Fibroblast of mammary gland (primary cell): ENCODE measurements around the gene CDIPT.

Experiments used
- DNase-seq: peaks from one replicate; pipeline ENCODE4 v3.0.0-alpha.2; 2010; ENCODE audit warnings: low read depth
- H3K4me3 ChIP-seq: 2 replicates; pipeline ENCODE4 v1.5.1; 2011; ENCODE audit warnings: low read depth, mild to moderate bottlenecking, low read length, moderate library complexity; ENCODE audit not compliant: control insufficient read depth
- CTCF ChIP-seq: conservative IDR thresholded peaks from 2 replicates; pipeline ENCODE4 v1.5.1; 2011; ENCODE audit warnings: low read depth, low read length, inconsistent platforms; ENCODE audit not compliant: control insufficient read depth, insufficient read depth

Gene CDIPT

GRCh38 chr16:29860218-29860617 lies 2.8 kb downstream of the CDIPT start:
- H3K4me3 ChIP-seq = no peak overlapping the region

GRCh38 chr16:29858974-29859373 lies 4.1 kb downstream of the CDIPT start:
- TF ChIP-seq CTCF = no peak
- H3K4me3 ChIP-seq = no peak overlapping the region
- no peak for DNase-seq

More at GRCh38 chr16:29860218-29860617, 2.8 kb downstream of the CDIPT start:
- TF ChIP-seq CTCF = no peak
- DNase-seq = no peak

- H3K4me3 ChIP-seq = no peak overlapping the region
- no peak for DNase-seq
- TF ChIP-seq CTCF = no peak
These were observed 4.7 kb downstream of the CDIPT start for GRCh38 chr16:29858149-29858849.

- H3K4me3 ChIP-seq = no peak overlapping the region
- DNase-seq = peak; percentile 89
- TF ChIP-seq CTCF = no peak
These were observed 5.8 kb downstream of the CDIPT start for GRCh38 chr16:29857133-29857760.

- TF ChIP-seq CTCF = no peak
- no peak overlapping the region for H3K4me3 ChIP-seq
- DNase-seq = no peak
These were observed 8.4 kb downstream of the CDIPT start for GRCh38 chr16:29854520-29855100.

- H3K4me3 ChIP-seq = no peak overlapping the region
- peak; percentile 91 for DNase-seq
- no peak for TF ChIP-seq CTCF
These were observed 10.4 kb downstream of the CDIPT start for GRCh38 chr16:29852654-29853053.
